ENCODE data around the gene ANGPTL2.
"Not testable (repeated sequence)": the region's sequence is repeated elsewhere in the genome, so short reads cannot be mapped to it uniquely, and the experiment has no call there.

ANGPTL2 gene

GRCh38 chr9:127122176-127123063, at the start of gene ANGPTL2:
ANGPTL2 (minus strand) TSS chr9:127122635; CDS start chr9:127108731, 13,904 bp downstream.
- Histone ChIP-seq H2AFZ (ENCODE audit: low read depth, low read length) (no peak within 1 kb of the TSS), H3K27ac (ENCODE audit: low read length) (no peak within 1 kb of the TSS), H3K4me3 (ENCODE audit: low read depth in 1 of 2, low read length in 2 of 2) (no peak within 1 kb of the TSS), H3K27me3 (ENCODE audit: insufficient read depth, low read length, poor library complexity) (peaks cover 6% of the 10 kb centered on the region), H3K79me2 (ENCODE audit: insufficient read depth, low read length) (no peaks in the 10 kb centered on the region), H3K36me3 (ENCODE audit: insufficient read depth, low read length) (no peaks in the 10 kb centered on the region), H3K4me1 (ENCODE audit: insufficient read depth, low read length) (no peaks in the 10 kb centered on the region), H3K9ac (ENCODE audit: low read depth, low read length) (no peak within 1 kb of the TSS), H4K20me1 (ENCODE audit: insufficient read depth, low read length) (0 out of 2 replicates have a peak, but pooled peaks cover 4% of the 10 kb centered on the region), H3K4me2 (ENCODE audit: insufficient read depth, low read length) (no peak within 1 kb of the TSS), H3K9me3 (ENCODE audit: insufficient read depth, low read length, severe bottlenecking) (no peaks in the 10 kb centered on the region)
- ATAC-seq (ENCODE audit: insufficient read depth, low read depth): no peak
- no peak for DNase-seq
- TF ChIP-seq, protein P1, sequence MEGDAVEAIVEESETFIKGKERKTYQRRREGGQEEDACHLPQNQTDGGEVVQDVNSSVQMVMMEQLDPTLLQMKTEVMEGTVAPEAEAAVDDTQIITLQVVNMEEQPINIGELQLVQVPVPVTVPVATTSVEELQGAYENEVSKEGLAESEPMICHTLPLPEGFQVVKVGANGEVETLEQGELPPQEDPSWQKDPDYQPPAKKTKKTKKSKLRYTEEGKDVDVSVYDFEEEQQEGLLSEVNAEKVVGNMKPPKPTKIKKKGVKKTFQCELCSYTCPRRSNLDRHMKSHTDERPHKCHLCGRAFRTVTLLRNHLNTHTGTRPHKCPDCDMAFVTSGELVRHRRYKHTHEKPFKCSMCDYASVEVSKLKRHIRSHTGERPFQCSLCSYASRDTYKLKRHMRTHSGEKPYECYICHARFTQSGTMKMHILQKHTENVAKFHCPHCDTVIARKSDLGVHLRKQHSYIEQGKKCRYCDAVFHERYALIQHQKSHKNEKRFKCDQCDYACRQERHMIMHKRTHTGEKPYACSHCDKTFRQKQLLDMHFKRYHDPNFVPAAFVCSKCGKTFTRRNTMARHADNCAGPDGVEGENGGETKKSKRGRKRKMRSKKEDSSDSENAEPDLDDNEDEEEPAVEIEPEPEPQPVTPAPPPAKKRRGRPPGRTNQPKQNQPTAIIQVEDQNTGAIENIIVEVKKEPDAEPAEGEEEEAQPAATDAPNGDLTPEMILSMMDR (IDR thresholded peaks at IDR 0.05; ENCODE audit: borderline replicate concordance, extremely low read depth, low read length, poor library complexity, severe bottlenecking): no peak
- no peak for TF ChIP-seq EZH2 (IDR thresholded peaks at IDR 0.05; ENCODE audit: borderline replicate concordance, low read depth, low read length, severe bottlenecking)

DNA sequence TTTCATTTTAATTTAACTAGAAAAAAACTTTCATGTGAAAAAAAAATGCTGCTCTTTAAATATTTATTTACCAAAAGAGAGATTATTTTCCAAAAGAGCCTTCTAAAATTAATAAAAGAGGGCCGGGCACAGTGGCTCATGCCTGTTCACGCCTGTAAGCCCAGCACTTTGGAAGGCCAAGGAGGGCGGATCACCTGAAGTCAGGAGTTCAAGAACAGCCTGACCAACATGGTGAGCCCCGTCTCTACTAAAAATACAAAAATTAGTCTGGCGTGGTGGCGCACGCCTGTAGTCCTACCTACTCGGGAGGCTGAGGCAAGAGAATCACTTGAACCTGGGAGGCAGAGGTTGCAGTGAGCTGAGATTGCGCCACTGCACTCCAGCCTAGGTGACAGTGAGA, 48.9 kb upstream of the ANGPTL2 start:
- not testable (repeated sequence) for H3K4me2 ChIP-seq (ENCODE audit: insufficient read depth, low read length); H3K79me2 ChIP-seq (ENCODE audit: insufficient read depth, low read length); H3K9ac ChIP-seq (ENCODE audit: low read depth, low read length); H3K4me1 ChIP-seq (ENCODE audit: insufficient read depth, low read length); H3K36me3 ChIP-seq (ENCODE audit: insufficient read depth, low read length); H2AFZ ChIP-seq (ENCODE audit: low read depth, low read length); H3K9me3 ChIP-seq (ENCODE audit: insufficient read depth, low read length, severe bottlenecking); H3K4me3 ChIP-seq (ENCODE audit: low read depth in 1 of 2, low read length in 2 of 2); DNase-seq; H4K20me1 ChIP-seq (ENCODE audit: insufficient read depth, low read length); ATAC-seq (ENCODE audit: insufficient read depth, low read depth); H3K27ac ChIP-seq (ENCODE audit: low read length)
- peaks cover 22% of the 10 kb centered on the region for H3K27me3 ChIP-seq (ENCODE audit: insufficient read depth, low read length, poor library complexity)

DNA sequence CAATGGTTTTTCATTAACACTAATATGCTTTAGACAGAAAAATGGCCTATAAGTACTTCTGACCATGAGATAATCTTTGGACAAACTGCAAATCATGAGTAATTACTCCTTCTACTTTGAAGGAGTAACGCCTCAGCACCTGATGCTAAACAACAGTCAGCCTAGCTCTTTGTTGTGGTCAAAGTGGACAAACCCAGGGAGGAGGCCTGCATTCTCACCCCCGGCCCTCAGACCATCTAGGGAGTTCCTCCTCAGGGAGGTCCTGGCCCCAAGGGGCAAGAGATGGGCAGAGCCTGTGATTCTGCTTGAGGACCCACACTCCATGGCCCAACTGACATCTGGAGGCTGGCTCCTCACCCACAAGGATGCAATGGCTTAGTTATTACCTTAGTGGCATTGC, 48.2 kb upstream of the ANGPTL2 start:
- Histone ChIP-seq H3K79me2 (ENCODE audit: insufficient read depth, low read length) (no peaks in the 10 kb centered on the region), H3K4me2 (ENCODE audit: insufficient read depth, low read length) (no peak overlapping the region), H3K27ac (ENCODE audit: low read length) (no peak overlapping the region), H4K20me1 (ENCODE audit: insufficient read depth, low read length) (0 out of 2 replicates have a peak, but pooled peaks cover 4% of the 10 kb centered on the region), H3K4me3 (ENCODE audit: low read depth in 1 of 2, low read length in 2 of 2) (no peak overlapping the region), H2AFZ (ENCODE audit: low read depth, low read length) (no peak overlapping the region), H3K9ac (ENCODE audit: low read depth, low read length) (no peak overlapping the region), H3K27me3 (ENCODE audit: insufficient read depth, low read length, poor library complexity) (peaks cover 22% of the 10 kb centered on the region), H3K36me3 (ENCODE audit: insufficient read depth, low read length) (no peaks in the 10 kb centered on the region), H3K9me3 (ENCODE audit: insufficient read depth, low read length, severe bottlenecking) (no peaks in the 10 kb centered on the region), H3K4me1 (ENCODE audit: insufficient read depth, low read length) (no peaks in the 10 kb centered on the region)
- ATAC-seq (ENCODE audit: insufficient read depth, low read depth): no peak
- TF ChIP-seq, protein P1 (IDR thresholded peaks at IDR 0.05; ENCODE audit: borderline replicate concordance, extremely low read depth, low read length, poor library complexity, severe bottlenecking): no peak
- TF ChIP-seq EZH2 (IDR thresholded peaks at IDR 0.05; ENCODE audit: borderline replicate concordance, low read depth, low read length, severe bottlenecking): no peak
- DNase-seq: no peak

- Histone ChIP-seq H3K4me3 (ENCODE audit: low read depth in 1 of 2, low read length in 2 of 2) (no peak overlapping the region), H3K9ac (ENCODE audit: low read depth, low read length) (no peak overlapping the region), H3K79me2 (ENCODE audit: insufficient read depth, low read length) (no peaks in the 10 kb centered on the region), H3K9me3 (ENCODE audit: insufficient read depth, low read length, severe bottlenecking) (no peaks in the 10 kb centered on the region), H3K4me1 (ENCODE audit: insufficient read depth, low read length) (no peaks in the 10 kb centered on the region), H3K27ac (ENCODE audit: low read length) (no peak overlapping the region), H3K4me2 (ENCODE audit: insufficient read depth, low read length) (no peak overlapping the region), H3K36me3 (ENCODE audit: insufficient read depth, low read length) (no peaks in the 10 kb centered on the region), H2AFZ (ENCODE audit: low read depth, low read length) (no peak overlapping the region), H3K27me3 (ENCODE audit: insufficient read depth, low read length, poor library complexity) (peaks cover 23% of the 10 kb centered on the region), H4K20me1 (ENCODE audit: insufficient read depth, low read length) (0 out of 2 replicates have a peak, but pooled peaks cover 4% of the 10 kb centered on the region)
- DNase-seq (no peak), ATAC-seq (ENCODE audit: insufficient read depth, low read depth) (no peak)
- no peak for TF ChIP-seq EZH2 (IDR thresholded peaks at IDR 0.05; ENCODE audit: borderline replicate concordance, low read depth, low read length, severe bottlenecking)
- TF ChIP-seq, protein P1 (IDR thresholded peaks at IDR 0.05; ENCODE audit: borderline replicate concordance, extremely low read depth, low read length, poor library complexity, severe bottlenecking): no peak
Observed at GRCh38 chr9:127170103-127170502, 47.7 kb upstream of the ANGPTL2 start.

Measured in DND-41 (cell line).